ENCODE data around the gene TM7SF2.

TM7SF2 gene

GRCh38 chr11:65135633-65136145, 24.0 kb downstream of the TM7SF2 start:
- peaks cover 17% of the 10 kb centered on the region for H4K20me1 ChIP-seq (ENCODE audit: insufficient read depth, low read length)
- H3K9me3 ChIP-seq (ENCODE audit: insufficient read depth, low read length, severe bottlenecking): no peaks in the 10 kb centered on the region
- H3K36me3 ChIP-seq (ENCODE audit: insufficient read depth, low read length): peaks cover 24% of the 10 kb centered on the region
- TF ChIP-seq CTCF (IDR thresholded peaks at IDR 0.05; ENCODE audit: borderline replicate concordance, extremely low read depth, low read length, poor library complexity, severe bottlenecking) (no peak), EZH2 (IDR thresholded peaks at IDR 0.05; ENCODE audit: borderline replicate concordance, low read depth, low read length, severe bottlenecking) (no peak)
- H2AFZ ChIP-seq (ENCODE audit: low read depth, low read length): peak overlapping the region; percentile 96
- DNase-seq (no peak), ATAC-seq (ENCODE audit: insufficient read depth, low read depth) (no peak)
- peak overlapping the region; percentile 100 for H3K27ac ChIP-seq (ENCODE audit: low read length)
- peak overlapping the region; percentile 83 for H3K4me2 ChIP-seq (ENCODE audit: insufficient read depth, low read length)
- H3K27me3 ChIP-seq (ENCODE audit: insufficient read depth, low read length, poor library complexity): peaks cover 5% of the 10 kb centered on the region
- peak overlapping the region; percentile 82 for H3K9ac ChIP-seq (ENCODE audit: low read depth, low read length)
- H3K4me1 ChIP-seq (ENCODE audit: insufficient read depth, low read length): peaks cover 29% of the 10 kb centered on the region
- peak overlapping the region; percentile 71 to 86 for H3K4me3 ChIP-seq (ENCODE audit: low read depth in 1 of 2, low read length in 2 of 2)
- H3K79me2 ChIP-seq (ENCODE audit: insufficient read depth, low read length): peaks cover 26% of the 10 kb centered on the region

GRCh38 chr11:65136515-65137096, 24.9 kb downstream of the TM7SF2 start:
- Histone ChIP-seq H3K27me3 (ENCODE audit: insufficient read depth, low read length, poor library complexity) (peaks cover 5% of the 10 kb centered on the region), H3K79me2 (ENCODE audit: insufficient read depth, low read length) (peaks cover 26% of the 10 kb centered on the region), H3K4me3 (ENCODE audit: low read depth in 1 of 2, low read length in 2 of 2) (no peak overlapping the region), H3K9ac (ENCODE audit: low read depth, low read length) (no peak overlapping the region), H3K4me2 (ENCODE audit: insufficient read depth, low read length) (no peak overlapping the region; the same call in 1 of the 2 replicates), H4K20me1 (ENCODE audit: insufficient read depth, low read length) (peaks cover 17% of the 10 kb centered on the region), H3K27ac (ENCODE audit: low read length) (no peak overlapping the region), H3K4me1 (ENCODE audit: insufficient read depth, low read length) (peaks cover 29% of the 10 kb centered on the region), H2AFZ (ENCODE audit: low read depth, low read length) (no peak overlapping the region), H3K9me3 (ENCODE audit: insufficient read depth, low read length, severe bottlenecking) (no peaks in the 10 kb centered on the region), H3K36me3 (ENCODE audit: insufficient read depth, low read length) (peaks cover 15% of the 10 kb centered on the region)
- TF ChIP-seq CTCF (IDR thresholded peaks at IDR 0.05; ENCODE audit: borderline replicate concordance, extremely low read depth, low read length, poor library complexity, severe bottlenecking): no peak
- no peak for TF ChIP-seq EZH2 (IDR thresholded peaks at IDR 0.05; ENCODE audit: borderline replicate concordance, low read depth, low read length, severe bottlenecking)
- no peak for DNase-seq
- ATAC-seq (ENCODE audit: insufficient read depth, low read depth): no peak

- ATAC-seq (ENCODE audit: insufficient read depth, low read depth): no peak
- Histone ChIP-seq H3K9ac (ENCODE audit: low read depth, low read length) (no peak overlapping the region), H3K27ac (ENCODE audit: low read length) (no peak overlapping the region), H3K27me3 (ENCODE audit: insufficient read depth, low read length, poor library complexity) (peaks cover 5% of the 10 kb centered on the region), H3K9me3 (ENCODE audit: insufficient read depth, low read length, severe bottlenecking) (peaks cover 4% of the 10 kb centered on the region), H3K4me1 (ENCODE audit: insufficient read depth, low read length) (no peaks in the 10 kb centered on the region), H3K4me3 (ENCODE audit: low read depth in 1 of 2, low read length in 2 of 2) (no peak overlapping the region), H2AFZ (ENCODE audit: low read depth, low read length) (no peak overlapping the region), H3K36me3 (ENCODE audit: insufficient read depth, low read length) (no peaks in the 10 kb centered on the region), H3K79me2 (ENCODE audit: insufficient read depth, low read length) (no peaks in the 10 kb centered on the region), H3K4me2 (ENCODE audit: insufficient read depth, low read length) (no peak overlapping the region), H4K20me1 (ENCODE audit: insufficient read depth, low read length) (no peaks in the 10 kb centered on the region)
- no peak for TF ChIP-seq CTCF (IDR thresholded peaks at IDR 0.05; ENCODE audit: borderline replicate concordance, extremely low read depth, low read length, poor library complexity, severe bottlenecking)
- no peak for TF ChIP-seq EZH2 (IDR thresholded peaks at IDR 0.05; ENCODE audit: borderline replicate concordance, low read depth, low read length, severe bottlenecking)
- DNase-seq: no peak
These were observed 30.3 kb downstream of the TM7SF2 start for GRCh38 chr11:65141896-65142494.
